ENCODE data around the gene JAKMIP3.

GRCh38 chr10:132094581-132095234 is 29.0 kb downstream of the JAKMIP3 start:
- TF ChIP-seq CTCF (IDR thresholded peaks at IDR 0.05 in 4 of 5, conservative IDR thresholded peaks at IDR 0.05 in 1 of 5) (no peak), POLR2A (IDR thresholded peaks at IDR 0.05) (no peak)
